HG03442 (cell line): ENCODE measurements around the gene RMRP.
"Not testable (repeated sequence)": the region's sequence is repeated elsewhere in the genome, so short reads cannot be mapped to it uniquely, and the experiment has no call there.

Source experiments
- ATAC-seq: cut with Tn5 transposase; IDR thresholded peaks from one replicate; pipeline ENCODE4 v1.9.1; 2021; ENCODE audit warnings: mild to moderate bottlenecking, moderate library complexity; ENCODE audit not compliant: unreplicated experiment

RMRP gene

GRCh38 chr9:35646153-35646532 lies 11.7 kb downstream of the RMRP start:
- no peak for ATAC-seq

GRCh38 chr9:35645736-35646135 lies 12.1 kb downstream of the RMRP start:
- not testable (repeated sequence) for ATAC-seq

GRCh38 chr9:35643046-35643445 lies 14.8 kb downstream of the RMRP start:
- no peak for ATAC-seq

GRCh38 chr9:35641478-35641877 lies 16.3 kb downstream of the RMRP start:
- ATAC-seq: not testable (repeated sequence)

GRCh38 chr9:35640431-35640830 lies 17.4 kb downstream of the RMRP start:
- ATAC-seq: not testable (repeated sequence)

- no peak for ATAC-seq
Observed at GRCh38 chr9:35639631-35640030, 18.2 kb downstream of the RMRP start.

- ATAC-seq: not testable (repeated sequence)
Observed at GRCh38 chr9:35639225-35639624, 18.6 kb downstream of the RMRP start.

- ATAC-seq: not testable (repeated sequence)
Observed at GRCh38 chr9:35638751-35639150, 19.1 kb downstream of the RMRP start.

- not testable (repeated sequence) for ATAC-seq
Observed at GRCh38 chr9:35637427-35637955, 20.3 kb downstream of the RMRP start.

GRCh38 chr9:35636877-35637246 lies 21.0 kb downstream of the RMRP start:
- not testable (repeated sequence) for ATAC-seq

GRCh38 chr9:35636135-35636876 lies 21.5 kb downstream of the RMRP start:
- ATAC-seq: no peak

- no peak for ATAC-seq
Observed at GRCh38 chr9:35635730-35636129, 22.1 kb downstream of the RMRP start.

GRCh38 chr9:35629597-35629996 lies 28.2 kb downstream of the RMRP start:
- ATAC-seq: no peak

GRCh38 chr9:35628389-35628991 lies 29.3 kb downstream of the RMRP start:
- no peak for ATAC-seq

GRCh38 chr9:35627575-35627974 lies 30.2 kb downstream of the RMRP start:
- ATAC-seq: no peak

- ATAC-seq: peak; percentile 43
Observed at GRCh38 chr9:35619800-35620158, 38.0 kb downstream of the RMRP start.

GRCh38 chr9:35618854-35619799 lies 38.7 kb downstream of the RMRP start:
- peak; percentile 47 for ATAC-seq

GRCh38 chr9:35618325-35618727 lies 39.5 kb downstream of the RMRP start, which contains the start of gene CD72:
CD72 (minus strand) TSS chr9:35618413; CDS start chr9:35618303, 110 bp downstream.
- no peak for ATAC-seq

- no peak for ATAC-seq
Observed at GRCh38 chr9:35617548-35617947, 40.3 kb downstream of the RMRP start.

- ATAC-seq: peak; percentile 40
Observed at GRCh38 chr9:35616681-35617459, 40.9 kb downstream of the RMRP start.
